GM19238 (cell line): ENCODE measurements around the gene ARHGEF3.
"Not testable (repeated sequence)": the region's sequence is repeated elsewhere in the genome, so short reads cannot be mapped to it uniquely, and the experiment has no call there.

ENCODE experiments used
- DNase-seq: peaks from one replicate; pipeline ENCODE4 v3.0.0; 2011; ENCODE audit warnings: low spot score; ENCODE audit not compliant: insufficient read length

ARHGEF3 gene

DNA sequence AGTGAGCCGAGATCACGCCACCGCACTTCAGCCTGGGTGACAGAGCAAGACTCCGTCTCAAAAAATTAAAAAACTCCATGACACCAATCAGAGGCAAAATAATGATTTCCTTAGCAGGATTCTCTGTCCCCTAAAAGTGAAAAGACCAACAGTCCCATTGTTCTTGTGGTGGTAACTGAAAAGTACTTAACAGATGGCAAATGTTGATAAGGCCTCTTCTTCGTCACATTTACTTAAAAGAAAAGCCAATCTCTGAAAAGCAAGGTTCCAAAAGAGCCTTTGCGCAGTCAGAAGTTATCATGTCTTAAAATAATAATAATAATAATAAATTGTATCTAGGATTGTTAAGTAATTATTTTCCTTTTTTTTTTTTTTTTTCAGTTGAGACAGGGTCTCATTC lies 62.7 kb downstream of the ARHGEF3 start:
- no peak for DNase-seq

DNA sequence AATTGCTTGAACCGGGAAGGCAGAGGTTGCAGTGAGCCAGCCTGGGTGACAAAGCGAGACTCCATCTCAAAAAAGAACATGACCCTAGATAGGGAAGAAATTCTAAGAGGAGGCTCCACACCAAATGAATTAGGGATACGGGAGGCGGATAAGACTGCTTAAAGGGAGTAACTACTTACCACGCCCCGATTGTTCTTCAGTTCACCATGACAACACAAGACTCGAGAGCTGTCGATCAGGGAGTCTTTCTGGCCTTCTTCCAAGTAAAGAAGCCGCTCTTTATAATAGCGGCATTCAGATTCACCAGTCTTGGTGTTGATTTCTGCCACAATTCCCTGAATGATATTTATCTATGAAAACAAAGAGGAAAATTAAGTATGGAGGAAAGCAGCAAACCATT lies 64.7 kb downstream of the ARHGEF3 start:
- DNase-seq, result no peak

GRCh38 chr3:56732109-56732508 lies 69.6 kb downstream of the ARHGEF3 start:
- no peak for DNase-seq

DNA sequence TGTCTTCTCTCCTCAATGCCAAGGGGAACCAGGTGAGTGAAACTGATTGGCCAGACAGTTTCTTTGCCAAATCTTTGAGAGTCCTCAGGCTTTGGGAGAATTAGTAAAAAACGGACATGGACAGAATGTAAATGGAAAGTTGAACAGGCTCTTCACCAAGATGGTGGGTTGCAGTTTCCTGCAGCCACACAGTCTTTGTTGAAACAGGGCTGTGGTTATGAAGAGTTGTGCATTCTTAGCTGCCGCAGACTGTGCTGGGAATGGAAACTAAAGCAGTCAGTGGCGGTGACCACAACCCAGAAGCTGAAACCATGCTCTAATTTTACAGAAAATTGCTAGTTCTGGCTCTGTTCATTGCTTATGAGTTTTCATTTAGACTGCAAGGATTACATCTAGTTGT lies 76.6 kb downstream of the ARHGEF3 start:
- DNase-seq, result peak; percentile 48

GRCh38 chr3:56724676-56725075 lies 77.1 kb downstream of the ARHGEF3 start:
- no peak for DNase-seq

GRCh38 chr3:56720849-56721248 lies 80.9 kb downstream of the ARHGEF3 start:
- DNase-seq, result no peak

DNA sequence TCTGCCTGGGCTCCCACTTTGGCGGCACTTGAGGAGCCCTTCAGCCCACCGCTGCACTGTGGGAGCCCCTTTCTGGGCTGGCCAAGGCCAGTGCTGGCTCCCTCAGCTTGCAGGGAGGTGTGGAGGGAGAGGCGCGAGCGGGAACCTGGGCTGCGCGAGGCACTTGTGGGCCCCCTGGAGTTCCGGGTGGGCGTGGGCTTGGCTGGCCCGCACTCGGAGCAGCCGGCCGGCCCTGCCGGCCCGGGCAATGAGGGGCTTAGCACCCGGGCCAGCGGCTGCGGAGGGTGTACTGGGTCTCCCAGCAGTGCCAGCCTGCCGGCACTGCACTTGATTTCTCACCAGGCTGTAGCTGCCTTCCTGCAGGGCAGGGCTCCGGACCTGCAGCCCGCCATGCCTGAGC lies 82.9 kb downstream of the ARHGEF3 start:
- DNase-seq, result not testable (repeated sequence)

DNA sequence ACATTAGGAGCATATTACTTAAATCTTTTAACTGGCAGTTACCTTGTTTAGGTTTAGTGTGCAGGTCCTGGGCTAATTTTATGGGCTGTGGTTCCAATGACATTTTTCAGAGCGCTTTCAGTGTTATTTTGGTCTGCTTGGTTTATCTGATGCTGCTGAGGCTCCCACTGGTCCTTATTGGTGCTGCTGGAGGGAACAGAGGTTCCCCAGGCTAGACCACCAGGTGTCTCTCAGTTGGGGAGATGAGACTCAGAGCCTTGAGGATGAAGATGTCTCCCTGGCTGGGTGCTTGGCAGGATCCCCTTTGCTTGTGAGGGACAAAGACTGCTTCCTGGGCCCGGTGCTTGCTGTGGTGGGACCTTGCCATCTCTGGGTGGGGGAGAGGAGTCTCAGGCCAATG lies 90.4 kb downstream of the ARHGEF3 start:
- DNase-seq, result no peak

DNA sequence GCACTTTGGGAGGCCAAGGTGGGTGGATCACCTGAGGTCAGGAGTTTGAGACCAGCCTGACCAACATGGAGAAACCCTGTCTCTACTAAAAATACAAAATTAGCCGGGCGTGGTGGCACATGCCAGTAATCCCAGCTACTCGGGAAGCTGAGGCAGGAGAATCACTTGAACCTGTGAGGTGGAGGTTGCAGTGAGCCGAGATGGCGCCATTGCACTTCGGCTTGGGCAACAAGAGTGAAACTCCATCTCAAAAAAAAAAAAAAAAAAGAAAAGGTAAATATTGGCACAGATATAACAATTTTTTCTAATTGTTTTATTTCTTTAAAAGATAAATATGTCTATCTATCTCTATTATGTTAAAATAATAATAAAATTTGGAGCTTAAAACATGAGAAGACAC lies 94.3 kb downstream of the ARHGEF3 start:
- DNase-seq, result not testable (repeated sequence)

- no peak for DNase-seq
Measured at GRCh38 chr3:56706629-56707028, 95.1 kb downstream of the ARHGEF3 start.

- no peak for DNase-seq
Measured at GRCh38 chr3:56704706-56705105, 97.0 kb downstream of the ARHGEF3 start.

DNA sequence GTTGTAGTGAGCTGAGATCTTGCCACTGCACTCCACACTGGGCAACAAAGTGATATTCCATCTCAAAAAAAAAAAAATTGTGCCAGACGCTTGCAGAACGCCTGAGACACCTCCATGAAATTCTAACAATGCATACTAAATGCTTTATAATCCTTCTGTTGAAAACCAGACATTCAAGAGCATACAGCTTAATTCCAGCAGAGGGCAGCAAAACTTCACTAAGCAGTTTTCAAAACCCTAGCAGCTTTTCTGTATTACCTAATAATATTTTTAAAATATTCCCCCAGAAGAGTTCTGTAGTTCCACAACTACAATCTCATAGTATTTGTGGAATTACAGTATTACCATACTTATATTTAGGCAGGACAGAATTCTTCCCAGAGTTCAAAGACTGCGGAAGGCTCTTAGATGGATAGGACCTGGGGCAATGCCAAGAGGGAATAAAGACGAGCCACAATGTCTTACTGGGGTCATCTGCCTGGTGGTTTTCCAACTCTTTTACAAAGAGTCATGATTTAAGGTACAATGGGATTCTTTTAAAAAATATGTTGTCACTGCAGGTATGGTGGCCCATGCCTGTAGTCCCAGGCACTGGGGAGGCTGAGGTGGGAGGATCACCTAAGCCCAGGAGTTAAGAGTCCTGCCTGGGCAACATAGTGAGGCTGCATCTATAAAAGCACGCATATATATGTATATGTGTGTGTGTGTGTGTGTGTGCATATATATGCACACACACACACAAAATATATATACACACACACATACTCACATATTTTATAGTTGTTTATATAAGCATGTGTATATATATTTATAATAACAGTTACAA lies 99.0 kb downstream of the ARHGEF3 start:
- no peak for DNase-seq

DNA sequence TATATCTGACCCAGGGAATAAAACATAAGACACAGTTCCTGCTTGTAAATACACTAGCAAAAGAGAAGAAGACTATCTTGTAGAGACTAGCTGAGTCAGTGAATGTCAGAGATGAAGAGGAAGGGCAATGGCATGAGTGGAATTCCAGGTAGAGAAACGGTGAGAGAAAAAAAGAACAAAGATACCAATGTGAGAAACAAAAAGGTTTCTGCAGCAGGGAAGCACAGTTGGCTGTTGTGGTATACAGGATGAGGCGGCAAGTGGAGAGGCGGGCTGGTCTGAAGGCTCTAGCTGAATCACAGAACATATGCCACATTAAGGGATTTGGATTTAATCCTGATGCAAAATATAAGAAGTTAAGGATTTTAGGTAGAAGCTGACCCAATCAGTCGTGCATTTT lies 101.6 kb downstream of the ARHGEF3 start:
- no peak for DNase-seq

DNA sequence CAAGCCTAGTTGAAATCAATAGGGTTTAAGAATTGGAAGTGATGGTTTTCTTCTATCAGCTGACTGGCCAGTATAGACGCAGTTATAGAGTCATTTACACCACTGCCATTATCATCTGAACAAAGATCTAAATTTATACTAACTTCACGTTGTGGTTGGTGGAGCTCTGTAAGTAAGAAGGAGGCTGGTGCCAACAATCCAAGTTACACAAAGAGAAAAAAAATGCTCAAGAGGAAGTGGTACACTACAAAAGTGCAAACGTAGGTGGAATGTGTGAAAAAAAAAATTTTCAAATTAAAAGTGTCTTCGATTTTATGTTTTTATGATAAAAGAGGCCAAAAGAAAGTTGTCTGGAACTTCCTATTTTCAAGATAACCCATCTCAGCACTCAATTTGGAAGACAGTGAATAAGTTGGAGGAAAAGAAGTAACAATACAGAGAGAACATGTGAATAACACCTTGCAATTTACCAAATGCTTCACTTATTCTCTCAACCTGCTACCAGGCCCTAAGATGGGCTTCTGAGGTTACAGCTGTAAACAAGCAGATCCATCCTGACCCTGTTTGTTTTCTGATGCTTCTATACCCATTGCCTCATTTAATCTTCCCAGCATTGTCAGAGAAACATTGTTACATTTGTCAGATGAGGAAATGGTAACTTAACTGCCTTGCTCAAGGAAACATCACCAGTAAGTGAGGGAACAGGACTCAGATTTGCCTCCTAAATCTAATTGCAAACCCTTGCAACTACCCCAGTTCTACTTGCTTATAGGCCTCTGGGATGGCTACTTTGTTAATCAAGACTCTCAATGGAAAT lies 106.7 kb downstream of the ARHGEF3 start:
- DNase-seq, result no peak

- no peak for DNase-seq
Measured at GRCh38 chr3:56693750-56694149, 108.0 kb downstream of the ARHGEF3 start.

DNA sequence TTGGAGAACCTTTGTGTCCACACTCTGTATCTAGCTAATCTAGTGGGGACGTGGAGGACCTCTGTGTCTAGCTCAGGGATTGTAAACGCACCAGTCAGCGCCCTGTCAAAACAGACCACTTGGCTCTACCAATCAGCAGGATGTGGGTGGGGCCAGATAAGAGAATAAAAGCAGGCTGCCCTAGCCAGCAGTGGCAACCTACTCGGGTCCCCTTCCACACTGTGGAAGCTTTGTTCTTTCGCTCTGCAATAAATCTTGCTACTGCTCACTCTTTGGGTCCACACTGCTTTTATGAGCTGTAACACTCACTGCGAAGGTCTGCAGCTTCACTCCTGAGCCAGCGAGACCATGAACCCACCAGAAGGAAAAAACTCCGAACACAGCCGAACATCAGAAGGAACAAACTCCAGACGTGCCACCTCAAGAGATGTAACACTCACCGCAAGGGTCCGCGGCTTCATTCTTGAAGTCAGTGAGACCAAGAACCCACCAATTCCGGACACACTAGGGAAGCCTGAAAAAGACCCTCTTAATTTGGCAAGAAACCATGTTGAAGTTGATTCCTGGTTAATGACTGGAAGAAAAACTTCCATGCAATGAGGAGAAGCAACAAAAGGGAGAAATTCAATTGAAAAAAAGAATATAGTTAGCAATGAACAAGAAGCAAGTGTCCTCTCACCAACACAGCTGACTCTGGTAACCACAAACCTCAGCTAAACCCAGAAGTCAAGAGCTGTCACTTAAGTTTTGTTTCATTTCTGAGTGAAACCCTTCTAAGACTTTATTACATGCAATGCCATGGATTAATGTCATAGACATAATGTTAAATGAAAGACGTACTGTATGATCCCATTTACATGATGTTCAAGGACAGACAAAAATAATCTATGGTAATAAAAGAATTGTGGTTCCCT lies 109.0 kb downstream of the ARHGEF3 start:
- peak; percentile 34 for DNase-seq

DNA sequence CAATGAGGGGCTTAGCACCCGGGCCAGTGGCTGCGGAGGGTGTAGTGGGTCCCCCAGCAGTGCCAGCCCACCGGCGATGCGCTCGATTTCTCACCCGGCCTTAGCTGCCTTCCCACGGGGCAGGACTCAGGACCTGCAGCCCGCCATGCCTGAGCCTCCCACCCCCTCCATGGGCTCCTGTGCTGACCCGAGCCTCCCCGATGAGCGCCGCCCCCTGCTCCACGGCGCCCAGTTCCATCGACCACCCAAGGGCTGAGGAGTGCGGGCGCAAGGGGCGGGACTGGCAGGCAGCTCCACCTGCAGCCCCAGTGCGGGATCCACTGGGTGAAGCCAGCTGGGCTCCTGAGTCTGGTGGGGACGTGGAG lies 109.8 kb downstream of the ARHGEF3 start:
- not testable (repeated sequence) for DNase-seq

DNA sequence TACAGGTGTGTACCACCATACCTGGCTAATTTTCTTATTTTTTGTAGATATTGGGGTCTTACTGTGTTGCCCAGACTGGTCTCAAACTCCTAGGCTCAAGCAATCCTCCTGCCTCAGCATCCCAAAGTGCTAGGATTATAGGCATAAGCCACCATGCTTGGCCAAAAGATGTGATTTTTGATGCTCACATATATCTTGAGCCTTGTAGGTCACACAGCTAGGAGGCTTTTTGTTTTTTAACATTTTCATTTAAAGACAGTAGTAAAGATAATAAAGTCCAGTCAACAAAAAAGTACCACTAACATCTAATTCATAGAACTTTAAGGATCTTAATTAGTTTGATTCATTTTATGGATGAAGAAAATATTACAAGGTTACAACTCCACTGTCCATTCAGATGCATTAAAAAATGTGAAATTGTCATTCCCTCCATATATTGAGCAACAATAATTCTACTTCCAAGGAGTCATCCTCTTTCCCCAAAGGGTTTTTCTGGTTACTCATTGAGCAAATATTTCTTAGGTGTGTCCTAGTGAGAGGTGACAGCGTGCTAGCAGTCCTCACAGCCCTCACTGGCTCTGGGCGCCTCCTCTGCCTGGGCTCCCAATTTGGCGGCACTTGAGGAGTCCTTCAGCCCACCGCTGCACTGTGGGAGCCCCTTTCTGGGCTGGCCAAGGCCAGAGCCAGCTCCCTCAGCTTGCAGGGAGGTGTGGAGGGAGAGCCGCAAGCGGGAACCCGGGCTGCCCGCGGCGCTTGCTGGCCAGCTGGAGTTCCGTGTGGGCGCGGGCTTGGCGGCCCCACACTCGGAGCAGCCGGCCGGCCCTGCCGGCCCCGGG lies 110.4 kb downstream of the ARHGEF3 start:
- DNase-seq, result no peak

- no peak for DNase-seq
Measured at GRCh38 chr3:56689303-56689702, 112.4 kb downstream of the ARHGEF3 start.

DNA sequence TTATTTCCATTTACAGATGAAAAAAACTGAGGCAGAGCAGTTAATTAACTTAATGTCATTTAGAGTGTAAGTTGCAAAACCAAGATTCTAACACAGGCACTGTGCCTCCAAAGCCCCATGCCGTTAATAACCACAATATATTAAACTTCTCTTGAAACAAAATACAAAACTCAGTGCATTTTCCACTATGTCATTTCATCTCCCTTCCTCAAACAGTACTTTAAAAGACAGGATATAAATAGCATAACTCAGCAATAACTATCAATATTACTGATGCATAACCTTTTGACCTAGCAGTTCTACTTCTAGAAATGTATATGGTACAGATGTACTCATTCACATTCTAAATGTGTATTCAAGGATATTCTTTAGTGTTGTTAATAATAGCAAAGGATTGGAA lies 113.6 kb downstream of the ARHGEF3 start:
- no peak for DNase-seq

DNA sequence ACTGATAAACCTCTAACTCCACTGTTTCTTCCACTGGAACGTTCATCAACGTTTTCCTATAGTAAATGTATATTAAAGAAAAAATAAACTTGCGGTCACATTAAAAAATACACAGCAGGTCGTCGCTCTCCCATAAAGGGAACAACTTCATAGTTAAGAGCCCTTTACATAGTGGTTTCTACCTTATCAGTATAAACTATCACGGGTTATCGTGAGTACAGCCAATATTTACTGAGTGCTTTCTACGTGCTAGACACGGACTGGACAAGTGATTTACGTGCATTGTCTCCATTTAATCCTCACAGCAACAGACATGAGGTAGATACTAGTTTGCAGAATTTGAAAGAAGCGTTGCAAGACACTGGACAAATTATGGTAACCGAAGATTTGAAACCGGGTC lies 117.7 kb downstream of the ARHGEF3 start:
- DNase-seq, result no peak
